Astrocyte (in vitro differentiated cells and primary cell): ENCODE data around the gene OCA2.

Source experiments
- EZH2 ChIP-seq: IDR thresholded peaks from 2 replicates; pipeline ENCODE4 v1.6.1; 2012; ENCODE audit warnings: mild to moderate bottlenecking, low read length, inconsistent platforms; ENCODE audit not compliant: insufficient read depth
- TF ChIP-seq, protein P1 (sequence below): IDR thresholded peaks from 2 replicates; pipeline ENCODE4 v1.5.1; 2011; ENCODE audit warnings: low read depth, mild to moderate bottlenecking, inconsistent platforms, low read length, moderate library complexity; ENCODE audit not compliant: insufficient read depth

DNA sequence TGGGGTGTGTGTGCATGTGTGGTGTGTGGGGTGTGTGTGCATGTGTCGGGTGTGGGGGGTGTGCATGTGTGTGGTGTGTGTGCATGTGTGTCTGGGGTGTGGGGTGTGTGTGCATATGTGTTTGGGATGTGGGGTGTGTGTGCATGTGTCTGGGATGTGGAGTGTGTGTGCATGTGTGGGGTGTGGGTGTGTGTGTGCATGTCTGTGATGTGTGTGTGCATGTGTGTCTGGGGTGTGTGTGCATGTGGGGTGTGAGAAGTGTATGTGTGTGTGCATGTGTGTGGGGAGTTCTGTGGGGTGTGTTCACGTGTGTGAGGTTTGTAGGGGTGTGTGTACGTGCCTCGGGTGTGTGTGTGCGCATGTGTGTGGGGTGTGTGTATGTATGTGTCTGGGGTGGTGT lies 6.7 kb upstream of the OCA2 start:
- TF ChIP-seq, protein P1, sequence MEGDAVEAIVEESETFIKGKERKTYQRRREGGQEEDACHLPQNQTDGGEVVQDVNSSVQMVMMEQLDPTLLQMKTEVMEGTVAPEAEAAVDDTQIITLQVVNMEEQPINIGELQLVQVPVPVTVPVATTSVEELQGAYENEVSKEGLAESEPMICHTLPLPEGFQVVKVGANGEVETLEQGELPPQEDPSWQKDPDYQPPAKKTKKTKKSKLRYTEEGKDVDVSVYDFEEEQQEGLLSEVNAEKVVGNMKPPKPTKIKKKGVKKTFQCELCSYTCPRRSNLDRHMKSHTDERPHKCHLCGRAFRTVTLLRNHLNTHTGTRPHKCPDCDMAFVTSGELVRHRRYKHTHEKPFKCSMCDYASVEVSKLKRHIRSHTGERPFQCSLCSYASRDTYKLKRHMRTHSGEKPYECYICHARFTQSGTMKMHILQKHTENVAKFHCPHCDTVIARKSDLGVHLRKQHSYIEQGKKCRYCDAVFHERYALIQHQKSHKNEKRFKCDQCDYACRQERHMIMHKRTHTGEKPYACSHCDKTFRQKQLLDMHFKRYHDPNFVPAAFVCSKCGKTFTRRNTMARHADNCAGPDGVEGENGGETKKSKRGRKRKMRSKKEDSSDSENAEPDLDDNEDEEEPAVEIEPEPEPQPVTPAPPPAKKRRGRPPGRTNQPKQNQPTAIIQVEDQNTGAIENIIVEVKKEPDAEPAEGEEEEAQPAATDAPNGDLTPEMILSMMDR = no peak
- no peak for TF ChIP-seq EZH2
